Gastroesophageal sphincter (tissue), 3 donors: ENCODE results near the gene CPNE5.

Experiments used
- CTCF ChIP-seq, 4 experiments: fragments of 200-600 bp in 2 of 4; fragments of 450-650 bp in 2 of 4; sonication (generic) in 1 of 4; IDR thresholded peaks; one replicate each; pipeline ENCODE4 v1.5.1; 2017 to 2019; ENCODE audit warnings: antibody characterized with exemption in 4 of 4, mild to moderate bottlenecking in 2 of 4, moderate library complexity in 2 of 4
- POLR2A ChIP-seq, 2 donors: fragments of 450-650 bp; IDR thresholded peaks; one replicate each; pipeline ENCODE4 v1.6.1; 2017; ENCODE audit warnings: antibody characterized with exemption in 2 of 2, mild to moderate bottlenecking in 2 of 2, moderate library complexity in 1 of 2
- POLR2AphosphoS5 ChIP-seq: sonication (generic); formaldehyde crosslinking; IDR thresholded peaks from one replicate; pipeline ENCODE4 v1.6.1; 2017; ENCODE audit warnings: antibody characterized with exemption

GRCh38 chr6:36847152-36847551, 7.9 kb upstream of the CPNE5 start:
- TF ChIP-seq CTCF (IDR thresholded peaks at IDR 0.05), result no peak
- TF ChIP-seq POLR2AphosphoS5, result no peak
- TF ChIP-seq POLR2A (IDR thresholded peaks at IDR 0.05), result no peak
